HG03139 (cell line): ENCODE measurements around the gene PRR33.

ENCODE experiments used
- ATAC-seq: cut with Tn5 transposase; IDR thresholded peaks from one replicate; pipeline ENCODE4 v1.9.1; 2021; ENCODE audit not compliant: unreplicated experiment

PRR33 gene

DNA sequence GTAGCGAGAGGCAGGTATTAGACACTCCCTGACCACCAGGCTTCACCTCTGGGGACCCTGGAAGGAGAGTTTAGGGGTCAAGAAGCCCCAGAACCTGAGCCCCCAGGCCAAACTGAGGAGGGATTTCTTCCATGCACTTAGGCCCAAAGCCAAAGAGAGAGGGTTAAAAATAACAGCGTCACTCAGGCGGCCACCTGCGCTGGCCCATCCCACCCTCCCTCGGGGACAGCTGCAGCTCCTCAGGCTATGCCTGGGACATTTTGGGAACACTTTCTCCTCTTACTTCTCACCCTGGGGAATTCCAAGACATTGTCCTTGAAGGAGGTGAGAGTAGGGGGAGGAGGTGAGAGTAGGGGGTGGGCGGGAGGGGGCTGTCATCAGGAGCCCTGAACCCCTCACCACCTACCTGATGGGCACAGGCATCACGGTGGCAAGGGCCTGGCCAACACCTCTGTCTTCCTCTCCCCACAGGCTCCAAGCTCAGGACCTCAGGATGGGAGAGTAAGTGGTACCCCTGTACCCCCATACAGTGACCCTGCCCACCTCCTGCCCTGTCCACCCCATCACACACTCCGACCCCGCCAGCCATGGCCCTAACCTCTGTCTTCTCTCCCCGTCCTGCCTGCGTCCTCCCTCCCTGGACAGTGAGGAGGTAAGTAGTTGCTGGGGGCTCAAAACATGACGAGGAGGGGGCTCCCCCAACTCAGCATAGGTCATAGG, 52.3 kb downstream of the PRR33 start:
- no peak for ATAC-seq

- no peak for ATAC-seq
Observed at GRCh38 chr11:1838426-1839144, 53.1 kb downstream of the PRR33 start, which contains the start of gene TNNI2. Gene TNNI2, plus strand, starts transcription at chr11:1838981. Its CDS starts 716 bp downstream, at chr11:1839697.
